Measurements from ENCODE around the gene PKM. TPM values are rescaled to one million over a fixed set of nuclear protein-coding genes. Genes with fewer than 3 reads are reported as not detected.

Gene PKM
- total and polyA plus RNA-seq, 4 donors: 12.9 to 61.2 (median 29.7) TPM

DNA sequence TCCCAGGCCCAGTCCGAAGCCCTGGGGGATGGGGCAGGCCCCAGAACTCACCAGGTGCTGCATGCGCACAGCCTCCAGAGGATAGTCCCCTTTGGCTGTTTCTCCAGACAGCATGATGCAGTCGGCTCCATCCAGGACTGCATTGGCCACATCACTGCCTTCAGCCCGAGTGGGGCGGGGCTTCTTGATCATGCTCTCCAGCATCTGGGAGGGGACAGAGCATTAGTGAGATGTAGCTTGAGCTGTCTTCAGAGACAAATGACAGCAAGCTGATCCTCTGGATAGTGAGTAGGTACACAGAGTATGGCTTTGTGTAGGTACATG, 24.4 kb downstream of the PKM start:
- peaks cover 0 to 30% (median 9%) of the 10 kb centered on the region in 4 donors for H3K36me3 ChIP-seq (ENCODE audit: control insufficient read depth in 4 of 4, insufficient read depth in 3 of 4, low read depth in 1 of 4, low read length in 3 of 4)
- no peaks in the 10 kb centered on the region for H3K27me3 ChIP-seq (ENCODE audit: control insufficient read depth in 4 of 4, insufficient read depth in 4 of 4, low read length in 3 of 4)
- DNase-seq (ENCODE audit: low spot score): no peak
- H3K4me3 ChIP-seq (ENCODE audit: low read depth in 1 of 3, low read length in 3 of 3): no peak overlapping the region
- H3K4me1 ChIP-seq (ENCODE audit: control insufficient read depth in 4 of 4, insufficient read depth in 4 of 4, low read length in 3 of 4): peaks cover 0 to 10% (median 1%) of the 10 kb centered on the region in 4 donors
- no peak for TF ChIP-seq NR2F2 (IDR thresholded peaks at IDR 0.05)
- no peak for TF ChIP-seq JUND (IDR thresholded peaks at IDR 0.05)
- TF ChIP-seq ATF3 (IDR thresholded peaks at IDR 0.05): no peak
- TF ChIP-seq FOXA1 (IDR thresholded peaks at IDR 0.05): no peak
- TF ChIP-seq ZBTB33 (IDR thresholded peaks at IDR 0.05): no peak
- TF ChIP-seq, protein P1, sequence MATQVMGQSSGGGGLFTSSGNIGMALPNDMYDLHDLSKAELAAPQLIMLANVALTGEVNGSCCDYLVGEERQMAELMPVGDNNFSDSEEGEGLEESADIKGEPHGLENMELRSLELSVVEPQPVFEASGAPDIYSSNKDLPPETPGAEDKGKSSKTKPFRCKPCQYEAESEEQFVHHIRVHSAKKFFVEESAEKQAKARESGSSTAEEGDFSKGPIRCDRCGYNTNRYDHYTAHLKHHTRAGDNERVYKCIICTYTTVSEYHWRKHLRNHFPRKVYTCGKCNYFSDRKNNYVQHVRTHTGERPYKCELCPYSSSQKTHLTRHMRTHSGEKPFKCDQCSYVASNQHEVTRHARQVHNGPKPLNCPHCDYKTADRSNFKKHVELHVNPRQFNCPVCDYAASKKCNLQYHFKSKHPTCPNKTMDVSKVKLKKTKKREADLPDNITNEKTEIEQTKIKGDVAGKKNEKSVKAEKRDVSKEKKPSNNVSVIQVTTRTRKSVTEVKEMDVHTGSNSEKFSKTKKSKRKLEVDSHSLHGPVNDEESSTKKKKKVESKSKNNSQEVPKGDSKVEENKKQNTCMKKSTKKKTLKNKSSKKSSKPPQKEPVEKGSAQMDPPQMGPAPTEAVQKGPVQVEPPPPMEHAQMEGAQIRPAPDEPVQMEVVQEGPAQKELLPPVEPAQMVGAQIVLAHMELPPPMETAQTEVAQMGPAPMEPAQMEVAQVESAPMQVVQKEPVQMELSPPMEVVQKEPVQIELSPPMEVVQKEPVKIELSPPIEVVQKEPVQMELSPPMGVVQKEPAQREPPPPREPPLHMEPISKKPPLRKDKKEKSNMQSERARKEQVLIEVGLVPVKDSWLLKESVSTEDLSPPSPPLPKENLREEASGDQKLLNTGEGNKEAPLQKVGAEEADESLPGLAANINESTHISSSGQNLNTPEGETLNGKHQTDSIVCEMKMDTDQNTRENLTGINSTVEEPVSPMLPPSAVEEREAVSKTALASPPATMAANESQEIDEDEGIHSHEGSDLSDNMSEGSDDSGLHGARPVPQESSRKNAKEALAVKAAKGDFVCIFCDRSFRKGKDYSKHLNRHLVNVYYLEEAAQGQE (IDR thresholded peaks at IDR 0.05): no peak
- TF ChIP-seq FOXA2 (IDR thresholded peaks at IDR 0.05): no peak
- no peak for TF ChIP-seq GABPA (IDR thresholded peaks at IDR 0.05 in 1 of 2, conservative IDR thresholded peaks at IDR 0.05 in 1 of 2)
- no peak for TF ChIP-seq RXRA (IDR thresholded peaks at IDR 0.05)
- H3K27ac ChIP-seq (ENCODE audit: low read depth in 1 of 2, low read length in 2 of 2): no peak overlapping the region
- 94% methylated on average over 5 of the region's 5 CpGs for WGBS
- no peak overlapping the region for H3K9ac ChIP-seq (ENCODE audit: low read depth in 1 of 2, low read length in 2 of 2)
- H3K9me3 ChIP-seq (ENCODE audit: control insufficient read depth in 4 of 4, low read length in 3 of 4): no peaks in the 10 kb centered on the region

GRCh38 chr15:72205896-72206676, 24.9 kb downstream of the PKM start:
- Histone ChIP-seq H3K9me3 (ENCODE audit: control insufficient read depth in 4 of 4, low read length in 3 of 4) (no peaks in the 10 kb centered on the region), H3K4me1 (ENCODE audit: control insufficient read depth in 4 of 4, insufficient read depth in 4 of 4, low read length in 3 of 4) (peaks cover 0 to 7% (median 1%) of the 10 kb centered on the region in 4 donors), H3K36me3 (ENCODE audit: control insufficient read depth in 4 of 4, insufficient read depth in 3 of 4, low read depth in 1 of 4, low read length in 3 of 4) (peaks cover 0 to 30% (median 9%) of the 10 kb centered on the region in 4 donors), H3K27me3 (ENCODE audit: control insufficient read depth in 4 of 4, insufficient read depth in 4 of 4, low read length in 3 of 4) (no peaks in the 10 kb centered on the region), H3K4me3 (ENCODE audit: low read depth in 1 of 3, low read length in 3 of 3) (no peak overlapping the region), H3K27ac (ENCODE audit: low read depth in 1 of 2, low read length in 2 of 2) (no peak overlapping the region), H3K9ac (ENCODE audit: low read depth in 1 of 2, low read length in 2 of 2) (no peak overlapping the region)
- no peak for TF ChIP-seq HNF4G (IDR thresholded peaks at IDR 0.05)
- no peak for TF ChIP-seq EGR1 (IDR thresholded peaks at IDR 0.05; ENCODE audit: low read depth in 2 of 2)
- TF ChIP-seq GABPA (IDR thresholded peaks at IDR 0.05 in 1 of 2, conservative IDR thresholded peaks at IDR 0.05 in 1 of 2): no peak
- TF ChIP-seq YY1 (IDR thresholded peaks at IDR 0.05): no peak
- TF ChIP-seq NR2F2 (IDR thresholded peaks at IDR 0.05): no peak
- no peak for TF ChIP-seq ATF3 (IDR thresholded peaks at IDR 0.05)
- no peak for TF ChIP-seq CTCF (IDR thresholded peaks at IDR 0.05; ENCODE audit: low read depth, low read length, missing input control)
- no peak for TF ChIP-seq SP1 (IDR thresholded peaks at IDR 0.05)
- no peak for TF ChIP-seq RXRA (IDR thresholded peaks at IDR 0.05)
- no peak for TF ChIP-seq FOXA2 (IDR thresholded peaks at IDR 0.05)
- no peak for TF ChIP-seq HNF4A (conservative IDR thresholded peaks at IDR 0.05)
- DNase-seq (ENCODE audit: low spot score): no peak
- 96% methylated on average over 10 of the region's 10 CpGs for WGBS
